Measurements from ENCODE around the gene FLAD1.

The FLAD1 gene

DNA sequence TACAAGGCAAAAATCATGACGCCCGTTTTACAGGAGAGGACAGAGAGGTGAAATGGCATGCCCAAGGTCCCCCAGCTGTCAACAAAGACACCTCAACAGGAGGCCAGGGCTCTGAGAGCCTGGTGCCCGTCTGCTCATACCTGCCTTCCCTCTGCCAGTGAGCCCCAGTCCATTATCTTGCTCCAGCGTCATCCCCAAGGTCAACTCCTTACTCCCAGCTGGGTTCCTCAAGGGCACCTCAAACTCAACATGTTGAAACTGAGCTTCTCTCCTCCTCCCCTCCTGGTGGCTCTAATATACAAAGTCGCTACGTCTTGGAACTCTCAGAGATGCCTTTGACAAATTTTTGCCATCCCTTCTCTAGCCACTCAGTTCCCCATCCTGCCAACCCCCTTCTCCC, 30.5 kb upstream of the FLAD1 start:
- DNase-seq, result no peak

DNA sequence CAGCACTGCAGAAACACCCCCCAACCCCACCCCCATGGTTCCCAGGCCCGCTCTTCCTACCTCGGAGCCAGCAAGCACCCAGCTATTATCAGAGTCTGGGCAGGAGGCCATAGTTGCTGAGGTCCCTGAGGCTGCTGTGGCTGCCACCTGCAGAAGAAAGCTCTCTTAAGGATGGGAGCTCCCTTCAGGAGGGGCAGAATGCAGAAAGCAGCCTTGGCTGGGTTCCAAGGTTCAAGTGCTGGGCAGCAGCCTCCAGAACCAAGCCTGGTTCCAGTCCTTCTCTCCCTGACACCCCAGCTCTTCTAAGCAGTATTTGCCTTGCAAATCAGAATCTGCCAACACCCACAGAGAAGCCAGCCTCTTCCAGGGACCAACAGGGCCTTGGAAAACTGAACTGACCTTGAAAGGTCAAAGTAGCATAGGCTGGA, 29.5 kb upstream of the FLAD1 start:
- no peak for DNase-seq

DNA sequence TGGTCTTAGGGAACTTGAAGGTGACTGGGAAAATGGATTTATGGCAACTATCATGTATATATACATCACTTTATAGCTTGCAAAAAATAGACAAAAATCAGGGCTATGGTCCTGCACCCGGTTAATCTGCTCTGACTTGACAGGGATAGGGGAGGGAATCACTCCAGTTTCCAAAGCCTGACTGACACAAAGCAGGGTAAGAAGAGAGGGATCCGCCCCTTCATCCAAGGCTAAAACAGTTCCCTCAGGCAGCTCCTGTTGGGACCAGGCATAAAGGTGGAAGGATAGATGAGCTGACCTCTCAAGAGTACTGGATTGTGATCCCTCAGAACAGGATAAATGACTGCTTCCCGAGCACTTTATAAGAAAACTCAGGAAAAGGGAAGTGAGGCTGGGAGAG, 28.6 kb upstream of the FLAD1 start:
- DNase-seq, result no peak

DNA sequence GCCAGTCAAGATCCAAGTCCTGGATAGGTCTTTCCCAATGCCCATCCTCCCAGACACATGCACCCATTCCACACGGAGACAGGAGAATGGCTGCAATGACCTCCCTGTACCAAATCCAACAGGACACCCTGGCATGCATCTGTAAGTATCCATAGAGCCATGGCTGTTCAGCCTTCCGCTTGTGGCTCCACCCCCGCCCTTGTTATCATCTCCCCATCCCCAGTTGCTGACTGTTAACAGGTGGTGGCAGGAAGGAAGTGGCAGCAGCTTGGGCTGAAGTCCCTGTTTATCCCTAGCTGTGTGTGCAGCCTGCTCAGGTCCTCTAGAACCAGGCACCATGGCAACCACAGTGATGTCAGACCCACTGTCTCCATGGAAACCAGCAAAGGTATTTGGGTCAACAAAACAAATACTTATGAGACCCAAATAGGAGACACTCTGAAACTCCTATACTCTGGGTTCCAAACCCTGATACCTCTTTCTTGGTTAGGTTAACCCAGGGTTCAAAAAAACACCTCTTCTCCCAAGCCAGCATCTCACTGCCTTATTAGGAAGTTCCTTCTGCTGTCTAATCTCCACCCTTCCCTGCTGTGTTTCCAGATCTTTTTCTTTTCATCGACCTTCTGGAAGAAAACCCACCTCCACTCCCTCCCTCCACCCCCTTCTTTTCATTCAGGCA, 28.0 kb upstream of the FLAD1 start:
- no peak for DNase-seq

- peak; percentile 77 for DNase-seq
These were observed 27.2 kb upstream of the FLAD1 start, which contains the start of gene PBXIP1 for GRCh38 chr1:154955718-154956543. TSS of gene PBXIP1 (minus strand) at chr1:154956099. CDS start at chr1:154953721, 2,378 bp downstream.

DNA sequence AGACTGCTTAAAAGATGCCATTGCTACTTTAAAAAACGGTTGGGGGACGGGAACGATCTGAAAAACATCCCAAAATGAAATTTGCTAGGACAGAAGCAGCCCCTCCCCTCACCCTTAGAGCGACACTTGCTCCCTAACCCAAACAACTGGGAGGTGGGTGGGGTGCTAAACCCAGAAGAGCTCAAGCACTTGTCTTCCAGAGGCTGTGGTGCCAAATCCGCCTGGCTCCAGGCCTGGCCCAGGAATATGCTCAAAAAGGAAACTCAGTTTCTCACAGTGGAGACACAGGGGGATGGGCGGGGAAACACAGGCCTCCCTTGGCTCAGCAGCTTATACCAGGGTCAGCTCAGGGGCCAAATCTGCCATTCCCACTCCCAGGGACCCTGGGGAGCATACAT, 26.6 kb upstream of the FLAD1 start:
- DNase-seq, result no peak

GRCh38 chr1:154957091-154957657, 26.0 kb upstream of the FLAD1 start:
- DNase-seq, result no peak

- DNase-seq, result no peak
These were observed 25.1 kb upstream of the FLAD1 start for GRCh38 chr1:154958036-154958435.

GRCh38 chr1:154958681-154959425, 24.3 kb upstream of the FLAD1 start:
- DNase-seq, result no peak

- no peak for DNase-seq
These were observed 23.7 kb upstream of the FLAD1 start for GRCh38 chr1:154959426-154959780.

DNA sequence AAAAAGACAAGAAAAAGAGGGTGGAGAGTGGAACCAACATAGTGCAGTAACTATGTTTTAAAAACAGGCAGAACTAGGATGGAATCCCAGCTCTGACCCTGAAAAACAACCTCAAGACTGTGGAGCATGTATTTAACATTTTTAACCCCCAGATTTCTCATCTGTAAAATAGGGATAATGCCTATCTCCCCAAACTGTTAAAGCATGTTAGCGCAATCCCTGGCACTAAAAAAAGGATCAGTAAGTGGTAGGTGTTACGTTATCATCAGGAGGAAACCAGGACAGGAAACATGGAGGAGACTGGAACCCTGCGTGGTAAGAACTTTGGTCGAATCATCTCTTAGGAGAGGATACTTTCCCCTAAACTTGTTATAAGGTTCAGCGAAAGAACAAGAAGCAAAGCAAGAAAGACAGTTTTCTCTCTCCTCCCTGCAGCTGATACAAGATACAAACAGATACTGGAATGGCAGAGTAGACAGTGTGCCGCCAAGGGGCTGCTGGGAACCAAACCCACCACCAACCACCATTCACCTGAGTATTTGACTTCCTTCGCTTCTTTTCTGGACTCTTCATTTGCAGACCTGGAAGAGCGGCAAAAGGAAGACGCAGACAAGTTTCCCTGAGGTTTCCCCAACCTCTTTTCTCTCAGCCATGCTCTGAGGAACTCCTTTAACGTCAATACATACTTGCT, 22.6 kb upstream of the FLAD1 start:
- DNase-seq, result no peak

GRCh38 chr1:154961207-154962155, 21.7 kb upstream of the FLAD1 start, which contains the start of gene PYGO2:
TSS of gene PYGO2 (minus strand) at chr1:154961782. CDS start at chr1:154961576, 206 bp downstream.
- no peak for DNase-seq

GRCh38 chr1:154962156-154962749, 20.9 kb upstream of the FLAD1 start:
- no peak for DNase-seq

DNA sequence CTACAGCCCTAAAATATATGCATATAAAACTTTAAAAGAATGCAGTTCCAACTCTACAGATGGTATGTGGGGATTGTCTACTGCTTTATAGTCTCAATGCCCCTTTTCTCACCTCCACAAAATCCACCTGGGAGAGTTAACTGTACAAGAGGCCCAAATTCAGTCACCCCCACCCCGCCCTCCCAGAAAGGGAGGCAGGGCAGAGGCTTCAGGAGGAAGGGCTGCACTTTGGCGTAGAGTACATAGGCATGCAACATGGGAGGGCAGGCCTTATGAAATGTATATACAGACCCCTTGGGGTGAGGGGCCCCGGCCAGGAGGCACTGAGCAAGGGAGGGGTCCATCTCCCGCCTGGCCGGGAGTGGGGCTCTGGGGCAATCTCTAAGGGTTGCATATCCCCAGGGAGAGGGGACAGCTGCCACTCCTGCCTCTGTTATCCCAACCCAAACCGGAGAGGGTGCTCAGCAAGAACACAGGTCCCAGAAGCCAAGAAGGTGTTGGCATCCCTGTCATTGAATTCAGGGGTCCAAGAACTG, 20.3 kb upstream of the FLAD1 start:
- DNase-seq, result no peak

GRCh38 chr1:154963643-154964042, 19.5 kb upstream of the FLAD1 start:
- no peak for DNase-seq

DNA sequence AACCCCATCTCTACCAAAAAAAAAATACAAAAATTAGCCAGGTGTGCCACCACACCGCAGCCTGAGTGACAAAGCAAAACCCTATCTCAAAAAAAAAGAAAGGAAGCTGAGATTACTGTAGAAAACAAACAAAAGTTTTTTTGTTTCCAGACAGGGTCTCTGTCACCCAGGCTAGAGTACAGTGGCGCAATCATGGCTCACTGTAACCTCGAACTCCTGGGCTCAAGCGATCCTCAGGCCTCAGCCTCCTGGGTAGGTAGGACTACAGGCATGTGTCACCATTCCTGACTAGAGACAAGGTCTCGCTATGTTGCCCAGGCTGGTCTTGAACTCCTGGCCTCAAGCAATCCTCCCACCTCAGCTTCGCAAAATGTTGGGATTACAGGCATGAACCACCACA, 18.8 kb upstream of the FLAD1 start:
- no peak for DNase-seq

DNA sequence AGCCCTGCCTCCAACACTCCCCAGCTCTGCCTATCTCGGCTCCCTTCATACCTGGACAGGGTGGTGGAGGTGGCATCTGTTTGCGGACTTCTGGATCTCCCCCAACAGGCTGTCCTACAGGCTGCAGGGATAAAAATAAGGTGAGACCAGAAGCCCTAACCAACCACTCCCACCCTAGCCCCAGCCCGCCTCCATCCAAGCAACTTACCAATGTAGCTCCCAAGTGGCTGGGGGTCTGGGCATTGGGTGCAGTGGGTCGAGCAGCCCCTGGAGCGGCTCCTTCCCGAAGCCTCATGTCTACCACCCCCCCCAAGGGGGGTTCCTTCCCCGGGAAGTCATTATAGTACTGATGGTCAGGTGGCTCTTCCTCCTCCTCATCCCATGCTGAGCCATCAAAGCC, 17.0 kb upstream of the FLAD1 start:
- no peak for DNase-seq

GRCh38 chr1:154967331-154967950, 15.7 kb upstream of the FLAD1 start:
- no peak for DNase-seq

DNA sequence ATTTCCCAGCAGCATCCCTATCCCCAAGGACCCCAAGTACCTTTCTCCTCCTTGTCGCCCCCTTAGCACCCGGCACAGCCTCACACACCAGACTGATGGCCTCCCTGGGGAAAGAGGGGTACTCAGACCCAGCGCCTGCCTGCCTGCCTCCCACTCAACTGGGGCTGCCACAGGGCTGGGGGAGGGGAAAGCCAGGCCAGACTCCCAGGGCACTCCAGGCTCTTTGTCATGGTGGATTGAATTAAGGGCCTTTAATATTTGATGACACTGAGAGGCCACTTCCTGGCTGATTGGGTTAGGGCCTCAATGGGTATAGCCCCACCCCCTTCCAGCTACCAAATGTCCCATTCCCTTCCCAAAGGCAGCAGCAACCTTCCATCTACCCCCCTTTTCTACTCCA, 14.4 kb upstream of the FLAD1 start:
- DNase-seq, result no peak

DNA sequence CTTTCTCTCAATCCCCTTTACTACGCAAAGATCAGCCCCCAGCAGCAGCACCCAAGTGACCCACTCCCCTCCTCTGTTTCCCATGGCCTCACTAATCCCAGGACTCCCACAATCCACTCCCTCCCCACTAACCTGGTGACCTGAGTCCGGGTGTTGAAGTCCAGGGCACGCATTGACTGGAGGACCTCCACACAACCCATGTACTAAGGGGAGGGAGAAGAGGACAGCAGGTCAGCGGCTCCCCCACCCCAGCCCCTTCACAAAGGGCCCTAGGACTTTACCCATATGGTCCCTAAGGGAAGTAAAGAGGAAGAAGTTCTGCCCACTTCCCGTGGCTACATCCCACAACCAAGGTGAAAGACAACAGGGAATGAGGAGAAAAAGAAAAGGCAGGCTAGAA, 13.9 kb upstream of the FLAD1 start:
- DNase-seq, result no peak
